GM13977 (cell line): Measurements from ENCODE around the gene CD58.

ENCODE experiments used
- DNase-seq: peaks from one replicate; pipeline ENCODE4 v3.0.0; 2012; ENCODE audit warnings: low spot score
- CTCF ChIP-seq: IDR thresholded peaks from 2 replicates; pipeline ENCODE4 v1.5.1; 2012; ENCODE audit warnings: mild to moderate bottlenecking, control low read depth; ENCODE audit not compliant: insufficient read depth; ENCODE audit errors: extremely low read depth, missing control alignments
- in situ Hi-C: fragments of 300-500 bp; cut with MboI; formaldehyde crosslinking; loops from one replicate; pipeline ENCODE4 v1.12.0; 2022; ENCODE audit warnings: low sequenced_read_pairs, low pct_unique_long_range_greater_than_20kb, mixed read lengths, inconsistent platforms; ENCODE audit not compliant: unreplicated experiment

The CD58 gene

DNA sequence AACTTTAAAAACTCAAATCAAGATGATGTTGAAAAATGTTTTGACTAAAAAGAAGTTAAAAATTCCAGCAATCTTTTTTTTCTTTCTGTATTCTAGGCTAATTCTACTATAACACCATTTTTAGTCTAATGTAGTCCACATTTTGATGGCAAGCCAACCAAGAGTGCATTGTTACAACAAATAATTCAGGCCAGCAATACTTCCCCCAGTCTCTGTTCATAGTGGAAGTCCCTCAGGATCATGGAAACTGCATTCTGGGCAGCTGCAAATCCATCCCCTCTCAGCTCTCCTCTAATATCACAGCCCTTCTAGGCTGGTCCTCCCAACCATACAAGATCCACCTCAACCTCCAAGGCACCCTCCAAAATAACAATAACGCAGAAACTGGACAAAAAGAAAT is 7.8 kb upstream of the CD58 start:
- in situ Hi-C loops: loop anchor here (25.0 kb wide), 1 partner anchor 234 kb away; no protein-coding TSS in a partner anchor
- no peak for TF ChIP-seq CTCF
- DNase-seq: no peak

GRCh38 chr1:116577759-116578314 is 7.0 kb upstream of the CD58 start:
- TF ChIP-seq CTCF: no peak
- no peak for DNase-seq
- in situ Hi-C loops: loop anchor here (25.0 kb wide), 1 partner anchor 234 kb away; no protein-coding TSS in a partner anchor

- TF ChIP-seq CTCF: peak; percentile 87
- DNase-seq: peak; percentile 81
- in situ Hi-C loops: loop anchor here (25.0 kb wide), 2 partner anchors 238 to 488 kb away; partner anchors contain the start of gene TTF2
Measured at GRCh38 chr1:116574581-116575291, 3.9 kb upstream of the CD58 start.

GRCh38 chr1:116573431-116574095 is 2.7 kb upstream of the CD58 start:
- in situ Hi-C loops: loop anchor here (25.0 kb wide), 1 partner anchor 489 kb away; the partner anchor contains the start of gene TTF2
- no peak for TF ChIP-seq CTCF
- no peak for DNase-seq

- no peak for TF ChIP-seq CTCF
Measured at GRCh38 chr1:116572771-116573430, 2.1 kb upstream of the CD58 start.

GRCh38 chr1:116572099-116572498 is 1.3 kb upstream of the CD58 start:
- no peak for TF ChIP-seq CTCF
- in situ Hi-C loops: loop anchor here (25.0 kb wide), 1 partner anchor 490 kb away; the partner anchor contains the start of gene TTF2
- DNase-seq: no peak

More at GRCh38 chr1:116572771-116573430, 2.1 kb upstream of the CD58 start:
- in situ Hi-C loops: loop anchor here (25.0 kb wide), 1 partner anchor 489 kb away; the partner anchor contains the start of gene TTF2
- DNase-seq: no peak
